H1 (cell line): ENCODE data around the gene PIP5K1C. TPM values are rescaled to one million over a fixed set of nuclear protein-coding genes. Genes with fewer than 3 reads are reported as not detected.

Experiments
- CTCF ChIA-PET: fragments of 300-600 bp; sonication (Branson Sonifier 250); formaldehyde crosslinking; loops from one replicate; lab custom pipeline; 2021; ENCODE audit not compliant: partially characterized antibody; lab: Charles Lee
- POLR2A ChIA-PET: fragments of 300-600 bp; sonication (Branson Sonifier 250); formaldehyde crosslinking; loops from one replicate; lab custom pipeline; 2021; ENCODE audit warnings: inconsistent platforms; ENCODE audit not compliant: partially characterized antibody; lab: Charles Lee
- DNase-seq, 2 experiments: peaks; one replicate each; pipeline versions ENCODE4 v3.0.0 to v3.0.0-alpha.2; 2010 to 2022; ENCODE audit warnings: low spot score in 2 of 2, low read depth in 1 of 2, mixed read lengths in 1 of 2
- FAIRE-seq: peaks from 2 replicates; lab custom pipeline; 2011; peaks lifted over from hg19 to GRCh38; lab: Jason Lieb, UNC
- H2AFZ ChIP-seq: 2 replicates; pipeline ENCODE4 v1.8.1; 2012; ENCODE audit warnings: low read length, inconsistent platforms
- H2AK5ac ChIP-seq: 2 replicates; pipeline ENCODE4 v1.6.1; 2013; ENCODE audit warnings: low read depth, low read length
- H2BK120ac ChIP-seq: replicated peaks from 2 replicates; pipeline ENCODE3; 2013; ENCODE audit warnings: low read depth, low read length, inconsistent platforms
- H2BK12ac ChIP-seq: 2 replicates; pipeline ENCODE4 v1.6.1; 2013; ENCODE audit warnings: low read depth, low read length
- H2BK15ac ChIP-seq: 2 replicates; pipeline ENCODE4 v1.6.1; 2013; ENCODE audit warnings: low read length
- H2BK20ac ChIP-seq: 2 replicates; pipeline ENCODE4 v1.6.1; 2013; ENCODE audit warnings: low read length
- H2BK5ac ChIP-seq: 2 replicates; pipeline ENCODE4 v1.6.1; 2013; ENCODE audit warnings: low read depth, low read length
- H3K14ac ChIP-seq: 2 replicates; pipeline ENCODE4 v1.6.1; 2013; ENCODE audit warnings: inconsistent platforms; ENCODE audit not compliant: insufficient read length
- H3K18ac ChIP-seq: 2 replicates; pipeline ENCODE4 v1.6.1; 2013; ENCODE audit warnings: low read length; ENCODE audit errors: extremely low read depth
- H3K23ac ChIP-seq: 2 replicates; pipeline ENCODE4 v1.6.1; 2013; ENCODE audit warnings: inconsistent platforms; ENCODE audit not compliant: insufficient read length
- H3K23me2 ChIP-seq: 2 replicates; pipeline ENCODE4 v1.6.1; 2013; ENCODE audit warnings: low read depth, low read length
- H3K27ac ChIP-seq: 2 replicates; pipeline ENCODE4 v1.6.1; 2011; ENCODE audit warnings: low read depth, low read length, inconsistent platforms
- H3K27me3 ChIP-seq, 4 experiments: replicated peaks in 1 of 4; 1 replicate in 1 of 4; 2 replicates in 3 of 4; pipeline versions ENCODE4 v1.6.1 to v1.8.1; 2011 to 2013; ENCODE audit warnings: low read length in 3 of 4, mild to moderate bottlenecking in 3 of 4, inconsistent platforms in 2 of 4, mixed read lengths in 2 of 4, moderate library complexity in 1 of 4; ENCODE audit not compliant: control insufficient read depth in 3 of 4, insufficient read depth in 3 of 4; ENCODE audit errors: extremely low read depth in 1 of 4
- H3K36me3 ChIP-seq, 4 experiments: 2 replicates each; pipeline versions ENCODE4 v1.6.1 to v1.8.1; 2011 to 2013; ENCODE audit warnings: mild to moderate bottlenecking in 4 of 4, low read length in 3 of 4, moderate library complexity in 2 of 4, control low read depth in 1 of 4, inconsistent platforms in 1 of 4; ENCODE audit not compliant: insufficient read depth in 4 of 4, control insufficient read depth in 2 of 4
- H3K4ac ChIP-seq: replicated peaks from 2 replicates; pipeline ENCODE3; 2013; ENCODE audit warnings: low read length, low read depth, mixed read lengths, inconsistent platforms; ENCODE audit not compliant: insufficient read length
- H3K4me1 ChIP-seq, 4 experiments: replicated peaks in 1 of 4; 1 replicate in 1 of 4; 2 replicates in 3 of 4; pipeline versions ENCODE4 v1.6.1 to v1.8.1; 2011 to 2013; ENCODE audit warnings: low read length in 3 of 4, inconsistent platforms in 2 of 4, mixed read lengths in 1 of 4; ENCODE audit not compliant: insufficient read depth in 4 of 4, control insufficient read depth in 3 of 4
- H3K4me2 ChIP-seq, 2 experiments: 2 replicates each; pipeline versions ENCODE4 v1.6.1 to v1.8.1; 2011 to 2013; ENCODE audit warnings: low read depth in 2 of 2, low read length in 2 of 2, control low read depth in 1 of 2, inconsistent platforms in 1 of 2, mild to moderate bottlenecking in 1 of 2; ENCODE audit not compliant: insufficient read depth in 1 of 2
- H3K4me3 ChIP-seq, 4 experiments: fragments of 200-600, 300-600 bp in 1 of 4; sonication (generic), shearing (Covaris generic), sonication (Bioruptor Twin) in 1 of 4; 2 replicates each; pipeline versions ENCODE4 v1.5.1 to v1.8.1; 2011 to 2016; ENCODE audit warnings: low read length in 4 of 4, low read depth in 3 of 4, control low read depth in 2 of 4, inconsistent platforms in 2 of 4, mild to moderate bottlenecking in 2 of 4, mixed read lengths in 1 of 4, moderate library complexity in 1 of 4; ENCODE audit not compliant: insufficient read depth in 2 of 4; ENCODE audit errors: extremely low read depth in 1 of 4
- H3K56ac ChIP-seq: replicated peaks from 2 replicates; pipeline ENCODE3; 2013; ENCODE audit warnings: low read depth, mild to moderate bottlenecking, mixed read lengths, low read length, inconsistent platforms; ENCODE audit not compliant: insufficient read length
- H3K79me1 ChIP-seq: 2 replicates; pipeline ENCODE4 v1.6.1; 2013; ENCODE audit warnings: low read depth, low read length, control low read depth
- H3K79me2 ChIP-seq, 2 experiments: 2 replicates each; pipeline versions ENCODE4 v1.6.1 to v1.8.1; 2012 to 2013; ENCODE audit warnings: low read length in 2 of 2, mild to moderate bottlenecking in 2 of 2, inconsistent platforms in 1 of 2; ENCODE audit not compliant: insufficient read depth in 2 of 2, control insufficient read depth in 1 of 2
- H3K9ac ChIP-seq, 4 experiments: replicated peaks in 1 of 4; 1 replicate in 1 of 4; 2 replicates in 3 of 4; pipeline versions ENCODE4 v1.6.1 to v1.8.1; 2011 to 2013; ENCODE audit warnings: low read depth in 3 of 4, low read length in 3 of 4, control low read depth in 2 of 4, mild to moderate bottlenecking in 2 of 4, moderate library complexity in 2 of 4, inconsistent platforms in 1 of 4; ENCODE audit errors: extremely low read depth in 1 of 4
- H3K9me3 ChIP-seq, 2 experiments: 2 replicates each; pipeline versions ENCODE4 v1.6.1 to v1.8.1; 2012 to 2013; ENCODE audit warnings: mild to moderate bottlenecking in 2 of 2, moderate library complexity in 2 of 2, control low read depth in 1 of 2, inconsistent platforms in 1 of 2, low read depth in 1 of 2, low read length in 1 of 2, mixed read lengths in 1 of 2; ENCODE audit not compliant: insufficient read depth in 2 of 2
- H4K20me1 ChIP-seq, 2 experiments: replicated peaks in 1 of 2; 2 replicates each; pipeline versions ENCODE3 to v1.8.1; 2011 to 2013; ENCODE audit warnings: inconsistent platforms in 2 of 2, low read length in 2 of 2, mild to moderate bottlenecking in 1 of 2; ENCODE audit not compliant: insufficient read depth in 2 of 2, control insufficient read depth in 1 of 2
- H4K5ac ChIP-seq: 2 replicates; pipeline ENCODE4 v1.6.1; 2013; ENCODE audit warnings: low read length, low read depth, mixed read lengths, inconsistent platforms; ENCODE audit not compliant: insufficient read length
- H4K8ac ChIP-seq: 2 replicates; pipeline ENCODE4 v1.8.0; 2013; ENCODE audit warnings: mild to moderate bottlenecking, moderate library complexity, low read length, inconsistent platforms; ENCODE audit not compliant: insufficient read depth; ENCODE audit errors: extremely low read depth
- H4K91ac ChIP-seq: replicated peaks from 2 replicates; pipeline ENCODE3; 2013; ENCODE audit warnings: low read length, mixed read lengths, inconsistent platforms; ENCODE audit not compliant: insufficient read length
- FOSL1 ChIP-seq: IDR thresholded peaks from 2 replicates; pipeline ENCODE4 v1.6.1; 2011; ENCODE audit warnings: mild to moderate bottlenecking, low read depth, low read length, moderate library complexity; ENCODE audit not compliant: insufficient read depth
- GABPA ChIP-seq: IDR thresholded peaks from 2 replicates; pipeline ENCODE4 v1.6.1; 2011; ENCODE audit warnings: mild to moderate bottlenecking, low read length, moderate library complexity, borderline replicate concordance; ENCODE audit not compliant: insufficient read depth
- HDAC2 ChIP-seq, 2 experiments: fragments of 300-600 bp in 1 of 2; sonication (generic) in 1 of 2; IDR thresholded peaks; 2 replicates each; pipeline ENCODE4 v1.6.1; 2011 to 2012; ENCODE audit warnings: low read depth in 2 of 2, low read length in 2 of 2, mild to moderate bottlenecking in 2 of 2, moderate library complexity in 2 of 2, borderline replicate concordance in 1 of 2, inconsistent platforms in 1 of 2
- JUN ChIP-seq: IDR thresholded peaks from 2 replicates; pipeline ENCODE4 v1.6.1; 2011; ENCODE audit warnings: low read depth, mild to moderate bottlenecking, improper control_type of control experiment, low read length
- KDM1A ChIP-seq: fragments of 200-600, 300-600 bp; sonication (generic); IDR thresholded peaks from 2 replicates; pipeline ENCODE4 v1.7.1; 2016; ENCODE audit warnings: mild to moderate bottlenecking, low read length, borderline replicate concordance
- KDM5A ChIP-seq: fragments of 200-600 bp; IDR thresholded peaks from 2 replicates; pipeline ENCODE4 v1.7.1; 2012; ENCODE audit warnings: mild to moderate bottlenecking, low read length, inconsistent platforms, mixed read lengths
- MAX ChIP-seq: IDR thresholded peaks from 2 replicates; pipeline ENCODE4 v1.6.1; 2012; ENCODE audit warnings: inconsistent platforms
- RXRA ChIP-seq: IDR thresholded peaks from 2 replicates; pipeline ENCODE4 v1.6.1; 2011; ENCODE audit warnings: low read depth, mild to moderate bottlenecking, low read length, moderate library complexity; ENCODE audit not compliant: insufficient read depth
- SIRT6 ChIP-seq: IDR thresholded peaks from one replicate; pipeline ENCODE4 v1.7.1; 2012; ENCODE audit warnings: low read length, inconsistent platforms
- SP2 ChIP-seq: IDR thresholded peaks from 2 replicates; pipeline ENCODE4 v1.6.1; 2012; ENCODE audit warnings: mild to moderate bottlenecking, low read length, inconsistent platforms
- ZNF274 ChIP-seq: IDR thresholded peaks from 2 replicates; pipeline ENCODE4 v1.7.0; 2012; ENCODE audit warnings: low read length, borderline replicate concordance; ENCODE audit errors: extremely low read depth
- WGBS, 2 experiments: shearing (Covaris generic) in 1 of 2; methylation state at CpG; one replicate each; pipeline versions ENCODE4 v1.1.6 to v1.1.7; 2013 to 2015; ENCODE audit warnings: low lambda C conversion rate in 2 of 2, mixed read lengths in 2 of 2, inconsistent platforms in 1 of 2, low coverage in 1 of 2, missing lambda C conversion rate in 1 of 2; ENCODE audit not compliant: insufficient replicate concordance in 2 of 2, insufficient coverage in 1 of 2, insufficient read length in 1 of 2; ENCODE audit errors: extremely low coverage in 1 of 2, missing lambda C conversion rate in 1 of 2; 5-methylcytosine and 5-hydroxymethylcytosine counted together
- polyA plus RNA-seq, 7 experiments: library from polyadenylated mRNA; depleted of rRNA in 3 of 7; stranded (reverse) in 5 of 7; unstranded in 2 of 7; fragments of >200 nt in 5 of 7; fragments of 200-250 nt in 2 of 7; gene quantifications; 1 replicate in 5 of 7; 2 replicates in 1 of 7; 4 replicates in 1 of 7; pipeline versions ENCODE4 v1.2.1 to v1.2.3, GENCODE V29; 2011 to 2013; ENCODE audit warnings: missing spikeins in 2 of 7, mixed read lengths in 2 of 7
- total RNA-seq: library from RNA; stranded (reverse); fragmentation: NEBNext Ultra II Directional; extraction: Animal tissue kit (Norgen Biotek cat#: 25700); gene quantifications from 2 replicates; pipeline ENCODE4 v1.2.1, GENCODE V29; 2021

The PIP5K1C gene
- total and polyA plus RNA-seq, 2 of the 8 experiments (the other 6 are each of a cell fraction or from before 2014, with no cell fraction given): 10.6 to 32.9 TPM

- 89% methylated on average over 19 of the region's 33 CpGs; no CpG with 5 or more reads in 1 of the 2 experiments for WGBS, 2 experiments
- no peak overlapping the region for H2BK120ac ChIP-seq
- H3K4me2 ChIP-seq: no peak overlapping the region
- no peak overlapping the region for H4K5ac ChIP-seq
- no peaks in the 10 kb centered on the region for H3K79me2 ChIP-seq
- no peaks in the 10 kb centered on the region for H3K23me2 ChIP-seq
- no peak overlapping the region for H2BK15ac ChIP-seq
- no peaks in the 10 kb centered on the region for H3K4me1 ChIP-seq
- no peak for TF ChIP-seq SP2
- no peak for TF ChIP-seq RXRA
- no peak for TF ChIP-seq HDAC2 (IDR thresholded peaks at IDR 0.05; ENCODE audit: borderline replicate concordance in 1 of 2, low read depth in 2 of 2, low read length in 2 of 2)
- no peak for TF ChIP-seq GABPA
- TF ChIP-seq KDM1A: no peak
- TF ChIP-seq JUN: no peak
- no peak for TF ChIP-seq MAX
- no peak for TF ChIP-seq KDM5A
- no peak for TF ChIP-seq ZNF274
- no peak for TF ChIP-seq SIRT6
- TF ChIP-seq FOSL1: no peak
- TF ChIP-seq, all 59 proteins: peak for 0
- H2BK5ac ChIP-seq: no peak overlapping the region
- no peak overlapping the region for H3K18ac ChIP-seq
- no peak overlapping the region for H3K27ac ChIP-seq
- no peak overlapping the region for H3K56ac ChIP-seq
- ChIA-PET POLR2A (interaction anchor here (0.5 to 1.6 kb wide), 3 partner anchors 10 to 14 kb away, joined by 3 to 5 read pairs (median 4); no protein-coding TSS in a partner anchor), CTCF (no interaction called here)
- no peak overlapping the region for H2BK12ac ChIP-seq
- H3K14ac ChIP-seq: no peak overlapping the region
- no peak overlapping the region for H2BK20ac ChIP-seq
- no peak overlapping the region for H2AK5ac ChIP-seq
- no peaks in the 10 kb centered on the region for H3K79me1 ChIP-seq
- peaks cover 0 to 25% (median 3%) of the 10 kb centered on the region in 4 experiments; a peak in 3 of 8 replicates for H3K36me3 ChIP-seq
- H4K20me1 ChIP-seq: peaks cover 3 to 8% of the 10 kb centered on the region in 2 experiments
- H3K4me3 ChIP-seq: no peak overlapping the region
- H2AFZ ChIP-seq: no peak overlapping the region
- H4K8ac ChIP-seq: no peak overlapping the region
- FAIRE-seq (no peak), DNase-seq (no peak)
- H3K23ac ChIP-seq: no peak overlapping the region
- H3K4ac ChIP-seq: no peak overlapping the region
- no peak overlapping the region for H4K91ac ChIP-seq
- no peak overlapping the region for H3K9ac ChIP-seq
- no peaks in the 10 kb centered on the region for H3K27me3 ChIP-seq
- no peaks in the 10 kb centered on the region for H3K9me3 ChIP-seq
Measured at GRCh38 chr19:3651684-3652083, 48.6 kb downstream of the PIP5K1C start.
